Glutamatergic neuron (in vitro differentiated cells): ENCODE measurements around the gene HOXB2. TPM values are rescaled to one million over a fixed set of nuclear protein-coding genes. Genes with fewer than 3 reads are reported as not detected.

Experiments used
- DNase-seq: peaks from one replicate; pipeline ENCODE4 v3.0.0; 2022
- H3K27ac Mint-ChIP-seq: one replicate; pipeline ENCODE4 v1.8.0; 2020; ENCODE audit warnings: mild to moderate bottlenecking, mixed read lengths, inconsistent platforms; ENCODE audit not compliant: unreplicated experiment
- H3K27me3 Mint-ChIP-seq: one replicate; pipeline ENCODE4 v1.8.0; 2020; ENCODE audit warnings: mild to moderate bottlenecking, moderate library complexity, mixed read lengths, inconsistent platforms; ENCODE audit not compliant: unreplicated experiment
- H3K36me3 Mint-ChIP-seq: one replicate; pipeline ENCODE4 v1.8.0; 2020; ENCODE audit warnings: mild to moderate bottlenecking, mixed read lengths, inconsistent platforms; ENCODE audit not compliant: unreplicated experiment
- H3K4me1 Mint-ChIP-seq: one replicate; pipeline ENCODE4 v1.8.0; 2020; ENCODE audit warnings: mild to moderate bottlenecking, low read depth, mixed read lengths, inconsistent platforms; ENCODE audit not compliant: unreplicated experiment
- H3K4me3 Mint-ChIP-seq: one replicate; pipeline ENCODE4 v1.8.0; 2020; ENCODE audit warnings: mild to moderate bottlenecking, mixed read lengths, inconsistent platforms; ENCODE audit not compliant: unreplicated experiment
- H3K9me3 Mint-ChIP-seq: one replicate; pipeline ENCODE4 v1.8.0; 2020; ENCODE audit warnings: mild to moderate bottlenecking, moderate library complexity, mixed read lengths, inconsistent platforms; ENCODE audit not compliant: unreplicated experiment
- CTCF ChIP-seq: fragments of 200-600 bp; sonication (generic); IDR thresholded peaks from one replicate; pipeline ENCODE4 v1.5.0; 2021; ENCODE audit not compliant: partially characterized antibody, unreplicated experiment
- total RNA-seq: library from RNA; stranded (reverse); fragmentation: NEBNext Ultra II Directional; extraction: Animal tissue kit (Norgen Biotek cat#: 25700); gene quantifications from one replicate; pipeline ENCODE4 v1.2.1, GENCODE V29; 2021; ENCODE audit not compliant: unreplicated experiment

The HOXB2 gene
- total RNA-seq, 1 donor from 2014 or later: 12.7 TPM

- no peak overlapping the region for H3K27ac Mint-ChIP-seq
- H3K36me3 Mint-ChIP-seq: no peaks in the 10 kb centered on the region
- no peak overlapping the region for H3K4me3 Mint-ChIP-seq
- H3K9me3 Mint-ChIP-seq: peaks cover 21% of the 10 kb centered on the region
- DNase-seq: no peak
- H3K27me3 Mint-ChIP-seq: peaks cover 58% of the 10 kb centered on the region
- H3K4me1 Mint-ChIP-seq: no peaks in the 10 kb centered on the region
- TF ChIP-seq CTCF: no peak
Measured at GRCh38 chr17:48579471-48579759, 34.5 kb upstream of the HOXB2 start.

- H3K36me3 Mint-ChIP-seq: no peaks in the 10 kb centered on the region
Measured at GRCh38 chr17:48578616-48579470, 33.9 kb upstream of the HOXB2 start.

GRCh38 chr17:48577946-48578615 is 33.2 kb upstream of the HOXB2 start, which contains the start of gene HOXB4:
Gene HOXB4 (minus strand): TSS chr17:48578350. CDS start chr17:48578319, 31 bp downstream.
- no peak for TF ChIP-seq CTCF
- Mint-ChIP-seq H3K27me3 (peaks cover 60% of the 10 kb centered on the region), H3K4me3 (peak within 1 kb of the TSS; percentile 15), H3K36me3 (no peaks in the 10 kb centered on the region), H3K9me3 (peaks cover 21% of the 10 kb centered on the region), H3K4me1 (no peaks in the 10 kb centered on the region), H3K27ac (no peak within 1 kb of the TSS)
- DNase-seq: peak; percentile 54

More at GRCh38 chr17:48578616-48579470, 33.9 kb upstream of the HOXB2 start:
- H3K9me3 Mint-ChIP-seq: peaks cover 21% of the 10 kb centered on the region
- no peaks in the 10 kb centered on the region for H3K4me1 Mint-ChIP-seq
- no peak for TF ChIP-seq CTCF
- no peak overlapping the region for H3K27ac Mint-ChIP-seq
- no peak for DNase-seq
- peaks cover 57% of the 10 kb centered on the region for H3K27me3 Mint-ChIP-seq
- H3K4me3 Mint-ChIP-seq: peak overlapping the region; percentile 15

- Mint-ChIP-seq H3K27me3 (peaks cover 54% of the 10 kb centered on the region), H3K9me3 (peaks cover 19% of the 10 kb centered on the region), H3K36me3 (no peaks in the 10 kb centered on the region), H3K27ac (no peak overlapping the region), H3K4me3 (no peak overlapping the region), H3K4me1 (no peaks in the 10 kb centered on the region)
- DNase-seq: no peak
- no peak for TF ChIP-seq CTCF
Measured at GRCh38 chr17:48577330-48577945, 32.5 kb upstream of the HOXB2 start.
